SK-N-SH treated with all-trans-retinoic acid at 6 μM for 48 hours (cell line): ENCODE results near the gene GEMIN7.

Source experiments
- ATAC-seq: fragments of 200-7000 bp; cut with Tn5 transposase; 3 replicates; pipeline ENCODE4 v1.9.1; 2020; ENCODE audit warnings: mild to moderate bottlenecking, moderate library complexity
- ARNTL ChIP-seq: fragments of 450-650 bp; formaldehyde crosslinking; IDR thresholded peaks from 2 replicates; pipeline ENCODE4 v1.5.0; 2020; ENCODE audit warnings: low read depth, mild to moderate bottlenecking, moderate library complexity, borderline replicate concordance
- BACH2 ChIP-seq: fragments of 250-450 bp; sonication (Bioruptor Pico); IDR thresholded peaks from 2 replicates; pipeline ENCODE4 v1.9.0; 2021; ENCODE audit warnings: mild to moderate bottlenecking, borderline replicate concordance
- CSDC2 ChIP-seq: fragments of 250-450 bp; sonication (Bioruptor Pico); IDR thresholded peaks from 2 replicates; pipeline ENCODE4 v1.5.0; 2020; ENCODE audit warnings: mild to moderate bottlenecking, moderate library complexity
- CSRNP3 ChIP-seq: fragments of 250-450 bp; sonication (Bioruptor Pico); IDR thresholded peaks from 2 replicates; pipeline ENCODE4 v1.5.1; 2021; ENCODE audit warnings: mild to moderate bottlenecking, moderate library complexity
- ESRRG ChIP-seq: fragments of 250-450 bp; sonication (Bioruptor Pico); IDR thresholded peaks from 2 replicates; pipeline ENCODE4 v1.6.1; 2021; ENCODE audit warnings: mild to moderate bottlenecking
- GLIS3 ChIP-seq: fragments of 250-450 bp; sonication (Bioruptor Pico); IDR thresholded peaks from 2 replicates; pipeline ENCODE4 v1.5.0; 2020; ENCODE audit warnings: mild to moderate bottlenecking, moderate library complexity
- ISL1 ChIP-seq: fragments of 250-450 bp; sonication (Bioruptor Pico); IDR thresholded peaks from 2 replicates; pipeline ENCODE4 v2.1.2; 2022; ENCODE audit warnings: mild to moderate bottlenecking, moderate library complexity
- OSR1 ChIP-seq: fragments of 250-450 bp; sonication (Bioruptor Pico); IDR thresholded peaks from 2 replicates; pipeline ENCODE4 v1.8.0; 2022; ENCODE audit warnings: moderate library complexity, mild to moderate bottlenecking, inconsistent platforms
- PPARA ChIP-seq: fragments of 250-450 bp; sonication (Bioruptor Pico); IDR thresholded peaks from 2 replicates; pipeline ENCODE4 v1.5.0; 2020; ENCODE audit warnings: mild to moderate bottlenecking, borderline replicate concordance
- RARB ChIP-seq: fragments of 250-450 bp; sonication (Bioruptor Pico); IDR thresholded peaks from 2 replicates; pipeline ENCODE4 v1.8.0; 2021; ENCODE audit warnings: mild to moderate bottlenecking, moderate library complexity
- SNAI2 ChIP-seq: fragments of 250-450 bp; sonication (Bioruptor Pico); IDR thresholded peaks from 2 replicates; pipeline ENCODE4 v1.5.0; 2020; ENCODE audit warnings: mild to moderate bottlenecking, moderate library complexity
- TCF4 ChIP-seq: fragments of 250-450 bp; sonication (Bioruptor Pico); IDR thresholded peaks from 2 replicates; pipeline ENCODE4 v1.8.0; 2021; ENCODE audit warnings: mild to moderate bottlenecking, moderate library complexity, borderline replicate concordance
- TOX ChIP-seq: fragments of 250-450 bp; sonication (Bioruptor Pico); IDR thresholded peaks from 2 replicates; pipeline ENCODE4 v1.8.0; 2021; ENCODE audit warnings: mild to moderate bottlenecking, moderate library complexity, borderline replicate concordance
- TSHZ2 ChIP-seq: fragments of 250-450 bp; sonication (Bioruptor Pico); IDR thresholded peaks from 2 replicates; pipeline ENCODE4 v1.5.0; 2020; ENCODE audit warnings: mild to moderate bottlenecking, moderate library complexity
- ZC3H10 ChIP-seq: fragments of 250-450 bp; sonication (Bioruptor Pico); IDR thresholded peaks from 2 replicates; pipeline ENCODE4 v1.5.1; 2021; ENCODE audit warnings: mild to moderate bottlenecking, moderate library complexity
- ZFP3 ChIP-seq: fragments of 250-450 bp; sonication (Bioruptor Pico); IDR thresholded peaks from 2 replicates; pipeline ENCODE4 v1.5.0; 2020; ENCODE audit warnings: mild to moderate bottlenecking, moderate library complexity
- ZFP30 ChIP-seq: fragments of 450-650 bp; formaldehyde crosslinking; IDR thresholded peaks from 2 replicates; pipeline ENCODE4 v1.5.0; 2022; ENCODE audit warnings: mild to moderate bottlenecking, moderate library complexity
- ZNF565 ChIP-seq: fragments of 450-650 bp; formaldehyde crosslinking; conservative IDR thresholded peaks from 2 replicates; pipeline ENCODE4 v1.5.0; 2020; ENCODE audit warnings: low read depth, mild to moderate bottlenecking, moderate library complexity
- ZNF70 ChIP-seq: fragments of 450-650 bp; formaldehyde crosslinking; IDR thresholded peaks from 2 replicates; pipeline ENCODE4 v1.5.0; 2020; ENCODE audit warnings: mild to moderate bottlenecking, moderate library complexity
- TF ChIP-seq, protein P1 (sequence below): fragments of 250-450 bp; sonication (Bioruptor Pico); IDR thresholded peaks from 2 replicates; pipeline ENCODE4 v1.8.0; 2020; ENCODE audit warnings: mild to moderate bottlenecking, moderate library complexity, borderline replicate concordance
- TF ChIP-seq, protein P2 (sequence below): fragments of 250-450 bp; sonication (Bioruptor Pico); IDR thresholded peaks from 2 replicates; pipeline ENCODE4 v1.5.1; 2020; ENCODE audit warnings: low read depth, mild to moderate bottlenecking, moderate library complexity

The GEMIN7 gene

GRCh38 chr19:45139286-45140143 is 60.5 kb downstream of the GEMIN7 start:
- ATAC-seq: no peak
- no peak for TF ChIP-seq SNAI2
- TF ChIP-seq GLIS3 (CRISPR knock-in tag): no peak
- TF ChIP-seq CSDC2: no peak
- no peak for TF ChIP-seq ZNF565
- TF ChIP-seq BACH2 (CRISPR knock-in tag): no peak
- no peak for TF ChIP-seq ZFP3 (CRISPR knock-in tag)
- no peak for TF ChIP-seq ZC3H10 (CRISPR knock-in tag)
- TF ChIP-seq ZNF70: no peak
- no peak for TF ChIP-seq ZFP30
- no peak for TF ChIP-seq TCF4 (CRISPR knock-in tag)
- TF ChIP-seq RARB (CRISPR knock-in tag): no peak
- no peak for TF ChIP-seq ESRRG (CRISPR knock-in tag)
- TF ChIP-seq, protein P1, sequence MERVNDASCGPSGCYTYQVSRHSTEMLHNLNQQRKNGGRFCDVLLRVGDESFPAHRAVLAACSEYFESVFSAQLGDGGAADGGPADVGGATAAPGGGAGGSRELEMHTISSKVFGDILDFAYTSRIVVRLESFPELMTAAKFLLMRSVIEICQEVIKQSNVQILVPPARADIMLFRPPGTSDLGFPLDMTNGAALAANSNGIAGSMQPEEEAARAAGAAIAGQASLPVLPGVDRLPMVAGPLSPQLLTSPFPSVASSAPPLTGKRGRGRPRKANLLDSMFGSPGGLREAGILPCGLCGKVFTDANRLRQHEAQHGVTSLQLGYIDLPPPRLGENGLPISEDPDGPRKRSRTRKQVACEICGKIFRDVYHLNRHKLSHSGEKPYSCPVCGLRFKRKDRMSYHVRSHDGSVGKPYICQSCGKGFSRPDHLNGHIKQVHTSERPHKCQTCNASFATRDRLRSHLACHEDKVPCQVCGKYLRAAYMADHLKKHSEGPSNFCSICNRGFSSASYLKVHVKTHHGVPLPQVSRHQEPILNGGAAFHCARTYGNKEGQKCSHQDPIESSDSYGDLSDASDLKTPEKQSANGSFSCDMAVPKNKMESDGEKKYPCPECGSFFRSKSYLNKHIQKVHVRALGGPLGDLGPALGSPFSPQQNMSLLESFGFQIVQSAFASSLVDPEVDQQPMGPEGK: no peak
- TF ChIP-seq CSRNP3 (CRISPR knock-in tag): no peak

- TF ChIP-seq ZNF70 (no peak), RARB (CRISPR knock-in tag) (no peak), SNAI2 (no peak), CSDC2 (no peak), ZFP30 (no peak)
Measured at GRCh38 chr19:45140144-45140503, 61.1 kb downstream of the GEMIN7 start.

DNA sequence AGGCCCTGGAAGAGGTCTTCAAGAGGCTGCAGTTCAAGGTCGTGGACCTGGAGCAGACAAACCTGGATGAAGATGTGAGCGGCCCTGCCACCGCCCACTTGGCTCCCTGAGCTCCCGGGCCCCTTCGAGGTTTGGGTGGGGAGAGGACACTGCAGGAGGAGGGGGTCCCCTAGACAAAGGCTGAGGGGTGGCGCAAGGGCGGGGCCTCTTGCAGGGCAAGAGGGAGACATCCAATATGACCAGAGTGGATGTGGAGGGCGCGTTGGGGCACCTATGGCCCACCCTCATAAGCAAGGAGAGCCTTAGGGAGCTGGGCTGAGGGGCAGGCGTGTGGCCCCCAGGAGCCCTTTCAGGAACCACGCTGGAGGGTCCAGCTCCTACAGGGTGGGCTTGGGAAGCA is 61.5 kb downstream of the GEMIN7 start:
- no peak for ATAC-seq
- TF ChIP-seq TSHZ2 (CRISPR knock-in tag): no peak
- no peak for TF ChIP-seq ZNF70
- no peak for TF ChIP-seq RARB (CRISPR knock-in tag)
- TF ChIP-seq ZFP3 (CRISPR knock-in tag): no peak
- no peak for TF ChIP-seq TCF4 (CRISPR knock-in tag)
- no peak for TF ChIP-seq SNAI2
- no peak for TF ChIP-seq ESRRG (CRISPR knock-in tag)
- no peak for TF ChIP-seq ISL1 (CRISPR knock-in tag)
- TF ChIP-seq ARNTL: no peak
- TF ChIP-seq, protein P1: no peak
- no peak for TF ChIP-seq ZC3H10 (CRISPR knock-in tag)
- no peak for TF ChIP-seq CSDC2
- TF ChIP-seq TOX (CRISPR knock-in tag): no peak
- TF ChIP-seq ZFP30: no peak
- no peak for TF ChIP-seq PPARA (CRISPR knock-in tag)
- no peak for TF ChIP-seq ZNF565
- TF ChIP-seq OSR1 (CRISPR knock-in tag): no peak
- TF ChIP-seq CSRNP3 (CRISPR knock-in tag): no peak
- TF ChIP-seq GLIS3 (CRISPR knock-in tag): no peak
- TF ChIP-seq, protein P2, sequence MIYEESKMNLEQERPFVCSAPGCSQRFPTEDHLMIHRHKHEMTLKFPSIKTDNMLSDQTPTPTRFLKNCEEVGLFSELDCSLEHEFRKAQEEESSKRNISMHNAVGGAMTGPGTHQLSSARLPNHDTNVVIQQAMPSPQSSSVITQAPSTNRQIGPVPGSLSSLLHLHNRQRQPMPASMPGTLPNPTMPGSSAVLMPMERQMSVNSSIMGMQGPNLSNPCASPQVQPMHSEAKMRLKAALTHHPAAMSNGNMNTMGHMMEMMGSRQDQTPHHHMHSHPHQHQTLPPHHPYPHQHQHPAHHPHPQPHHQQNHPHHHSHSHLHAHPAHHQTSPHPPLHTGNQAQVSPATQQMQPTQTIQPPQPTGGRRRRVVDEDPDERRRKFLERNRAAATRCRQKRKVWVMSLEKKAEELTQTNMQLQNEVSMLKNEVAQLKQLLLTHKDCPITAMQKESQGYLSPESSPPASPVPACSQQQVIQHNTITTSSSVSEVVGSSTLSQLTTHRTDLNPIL (CRISPR knock-in tag): no peak

More at GRCh38 chr19:45140144-45140503, 61.1 kb downstream of the GEMIN7 start:
- no peak for ATAC-seq
